COLO829 (cell line): ENCODE results near the gene HS2ST1.
A peak's percentile ranks its signal among the peaks of the same experiment; 100 is the strongest.
"Not testable (repeated sequence)": the region's sequence is repeated elsewhere in the genome, so short reads cannot be mapped to it uniquely, and the experiment has no call there.

Source experiments
- DNase-seq: peaks from one replicate; pipeline ENCODE4 v3.0.0; 2012; ENCODE audit warnings: low spot score

Gene HS2ST1

GRCh38 chr1:86925742-86926141, 11.3 kb downstream of the HS2ST1 start:
- DNase-seq = no peak

- no peak for DNase-seq
Measured at GRCh38 chr1:86926883-86927282, 12.4 kb downstream of the HS2ST1 start.

DNA sequence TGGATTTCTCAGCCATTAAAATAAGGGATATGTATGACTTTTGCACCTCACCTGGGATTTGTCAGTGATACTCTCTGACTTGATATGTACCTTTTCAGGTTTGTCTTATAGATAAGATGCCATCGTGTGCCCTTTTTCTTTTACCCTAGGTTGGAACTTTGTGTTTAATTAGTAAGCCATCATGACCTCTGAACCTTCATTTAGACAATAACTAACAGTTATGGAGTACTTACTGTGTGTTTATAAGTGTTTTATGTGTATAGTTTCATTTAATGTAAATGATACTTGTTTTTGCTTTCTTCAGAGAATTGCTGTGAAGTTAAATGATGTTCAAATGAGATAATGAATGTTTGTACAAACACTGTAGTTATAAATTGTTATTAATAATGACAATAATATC, 14.4 kb downstream of the HS2ST1 start:
- no peak for DNase-seq

DNA sequence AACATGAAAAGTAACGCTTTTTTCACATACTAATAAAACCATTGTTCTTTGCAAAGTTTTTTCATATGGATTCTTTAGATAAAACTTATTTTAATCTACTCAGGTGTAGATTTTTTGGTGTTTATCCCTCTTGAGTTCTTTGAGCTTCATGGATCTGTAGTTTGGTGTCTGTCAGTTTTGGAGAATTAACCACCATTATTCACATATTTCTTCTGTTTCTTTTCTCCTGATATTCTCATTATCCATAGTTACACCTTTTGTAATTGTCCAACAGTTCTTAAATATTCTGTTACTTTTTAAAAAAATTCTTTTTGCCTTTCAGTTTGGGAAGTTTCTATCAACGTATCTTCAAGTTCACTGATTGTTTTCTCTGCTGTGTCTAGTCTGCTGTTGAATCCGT, 18.6 kb downstream of the HS2ST1 start:
- DNase-seq = no peak

DNA sequence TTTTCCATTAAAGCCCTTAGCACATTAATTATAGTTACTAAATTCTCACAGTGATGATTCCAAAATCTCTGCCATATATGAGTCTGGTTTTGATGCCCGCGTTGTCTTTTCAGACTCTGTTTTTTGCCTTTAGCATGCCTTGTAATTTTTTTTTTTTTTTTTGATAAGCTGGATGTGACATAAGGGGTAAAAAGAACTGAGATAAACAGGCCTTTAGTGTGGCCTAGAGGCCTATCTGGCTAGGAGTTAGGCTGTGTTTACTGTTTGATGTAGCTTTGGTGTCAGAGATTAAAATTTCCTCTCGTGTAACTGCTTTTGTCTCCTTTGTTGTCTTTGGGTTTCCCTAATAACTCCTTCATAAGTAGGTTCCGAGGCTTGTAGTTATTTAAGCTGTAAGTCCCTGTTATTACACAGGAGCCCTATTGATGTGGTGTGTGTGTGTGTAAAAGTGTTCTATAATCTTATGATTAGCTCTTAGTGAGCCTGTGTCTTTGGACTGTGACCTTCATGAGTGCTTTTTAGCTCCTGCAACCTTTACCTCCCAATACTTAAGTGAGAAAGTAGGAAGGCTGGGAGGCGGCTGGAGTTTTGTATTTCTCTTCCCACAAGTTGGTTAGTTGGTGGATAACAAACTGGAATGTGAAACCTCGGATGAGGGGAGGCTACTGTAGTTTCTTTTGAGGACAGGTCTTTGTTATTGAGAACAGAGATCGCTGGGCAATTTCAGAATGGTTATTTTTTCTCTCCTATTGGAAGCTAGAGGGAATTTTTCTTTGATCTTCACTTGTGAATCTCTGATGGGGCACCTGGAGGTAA, 19.3 kb downstream of the HS2ST1 start:
- no peak for DNase-seq

DNA sequence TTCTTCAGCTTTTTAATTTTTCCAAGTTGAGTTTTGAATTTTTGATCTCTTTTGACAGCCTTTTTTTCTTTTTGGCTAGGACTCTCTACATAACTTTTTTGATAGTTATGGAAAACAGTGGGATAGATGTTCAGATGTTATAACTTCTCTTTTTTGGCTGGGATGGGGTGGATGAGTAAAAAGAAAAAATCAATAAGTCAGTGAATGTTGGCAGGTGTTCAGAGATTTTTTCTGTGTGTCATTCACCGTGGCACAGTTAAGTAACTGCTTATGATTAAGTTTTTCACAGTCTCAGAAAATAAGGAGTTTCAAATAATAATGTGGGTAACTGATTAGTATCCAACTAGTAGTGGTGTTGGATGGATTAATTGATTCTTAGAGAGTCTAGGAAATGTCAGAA, 24.0 kb downstream of the HS2ST1 start:
- DNase-seq = no peak

DNA sequence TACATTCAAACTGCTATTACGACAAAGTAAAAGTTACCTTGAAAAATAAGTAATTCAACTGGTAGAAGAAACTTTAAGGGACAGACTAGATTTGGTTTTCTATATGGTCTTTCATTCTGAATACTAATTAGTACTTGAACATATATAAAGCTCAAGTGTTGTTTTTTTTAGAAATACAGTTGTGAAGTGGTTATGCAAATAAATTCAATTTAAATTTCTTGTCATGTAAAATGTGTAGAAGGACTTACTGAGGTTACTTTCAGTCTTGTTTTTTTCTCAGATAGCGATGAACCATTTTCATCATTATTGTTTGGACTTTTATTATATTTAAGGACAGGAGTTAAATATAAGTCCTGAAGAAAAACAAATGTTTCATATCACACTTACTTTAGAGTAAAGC, 24.4 kb downstream of the HS2ST1 start:
- DNase-seq = no peak

GRCh38 chr1:86939406-86939805, 25.0 kb downstream of the HS2ST1 start:
- DNase-seq = no peak

GRCh38 chr1:86940599-86940998, 26.2 kb downstream of the HS2ST1 start:
- no peak for DNase-seq

DNA sequence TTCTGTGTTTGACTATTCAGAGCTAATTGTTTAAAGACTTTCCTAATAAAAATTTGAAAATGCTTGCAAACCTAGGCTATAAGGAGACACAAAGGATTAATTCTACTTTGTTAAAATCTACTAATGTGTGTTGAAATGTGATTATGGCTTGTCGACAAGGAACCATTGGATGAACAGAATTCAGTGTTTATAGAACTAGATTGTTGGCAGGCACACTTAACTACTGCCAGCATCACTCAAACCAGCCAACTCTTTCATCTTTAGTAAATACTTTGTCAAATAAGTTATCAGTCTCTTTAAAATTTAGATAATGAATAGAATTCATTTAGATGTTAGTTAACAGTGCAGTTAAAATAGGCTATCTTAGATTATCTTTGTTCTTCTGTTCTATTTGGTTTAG, 27.6 kb downstream of the HS2ST1 start:
- DNase-seq = no peak

DNA sequence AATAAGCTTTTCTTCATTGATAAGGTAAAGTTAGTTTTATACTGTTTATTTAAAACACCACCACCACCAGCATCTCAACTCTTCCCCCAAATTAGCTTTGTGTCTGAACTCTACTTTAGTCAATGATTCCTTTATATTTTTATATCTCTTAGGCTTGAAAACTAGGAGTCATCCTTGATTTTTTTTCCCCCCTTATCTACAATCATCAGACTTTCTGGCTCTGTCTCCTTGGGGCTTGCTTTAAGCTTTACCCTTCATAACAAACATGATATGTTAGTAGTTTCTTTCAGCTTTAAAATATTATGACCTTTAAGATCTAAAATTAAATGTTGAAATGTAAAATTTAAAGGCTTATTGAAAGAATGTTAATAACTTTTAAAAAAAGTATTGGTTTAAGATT, 28.3 kb downstream of the HS2ST1 start:
- no peak for DNase-seq

- DNase-seq = no peak
Measured at GRCh38 chr1:86948212-86948611, 33.8 kb downstream of the HS2ST1 start.

GRCh38 chr1:86950712-86951419, 36.4 kb downstream of the HS2ST1 start:
- DNase-seq = peak; percentile 14

DNA sequence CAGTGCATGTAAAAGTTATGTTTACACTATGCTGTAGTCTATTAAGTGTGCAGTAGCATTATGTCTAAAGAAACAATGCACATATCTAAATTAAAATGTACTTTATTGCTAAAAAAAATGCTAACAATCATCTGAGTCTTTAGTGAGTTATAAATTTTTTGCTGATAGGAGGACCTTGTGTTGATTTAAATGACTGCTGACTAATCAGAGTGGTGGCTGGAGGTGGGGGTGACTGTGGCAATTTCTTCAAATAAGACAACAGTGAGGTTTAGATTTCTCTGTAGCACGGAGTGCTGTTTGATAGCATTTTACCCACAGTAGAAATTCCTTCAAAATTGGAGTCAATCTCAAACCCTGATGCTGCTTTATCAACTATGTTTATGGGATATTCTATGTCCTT, 37.0 kb downstream of the HS2ST1 start:
- no peak for DNase-seq

DNA sequence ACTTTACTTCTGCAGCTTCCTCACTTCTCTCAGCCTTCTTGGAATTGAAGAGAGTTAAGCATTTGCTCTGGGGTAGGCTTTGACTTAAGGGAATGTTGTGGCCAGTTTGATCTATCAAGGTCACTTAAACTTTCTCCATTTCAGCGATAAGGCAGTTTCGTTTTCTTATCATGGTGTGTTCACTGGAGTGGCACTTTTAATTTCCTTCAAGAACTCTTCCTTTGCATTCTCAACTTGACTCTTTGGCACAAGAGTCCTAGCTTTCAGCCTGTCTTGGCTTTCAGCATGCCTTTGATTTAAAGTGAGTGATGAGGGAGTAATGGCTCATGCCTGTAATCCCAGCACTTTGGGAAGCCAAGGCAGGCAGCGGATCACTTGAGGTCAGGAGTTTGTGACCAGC, 38.7 kb downstream of the HS2ST1 start:
- DNase-seq = no peak

GRCh38 chr1:86955678-86956077, 41.2 kb downstream of the HS2ST1 start:
- DNase-seq = no peak

- no peak for DNase-seq
Measured at GRCh38 chr1:86956221-86956620, 41.8 kb downstream of the HS2ST1 start.

- no peak for DNase-seq
Measured at GRCh38 chr1:86957221-86957620, 42.8 kb downstream of the HS2ST1 start.

DNA sequence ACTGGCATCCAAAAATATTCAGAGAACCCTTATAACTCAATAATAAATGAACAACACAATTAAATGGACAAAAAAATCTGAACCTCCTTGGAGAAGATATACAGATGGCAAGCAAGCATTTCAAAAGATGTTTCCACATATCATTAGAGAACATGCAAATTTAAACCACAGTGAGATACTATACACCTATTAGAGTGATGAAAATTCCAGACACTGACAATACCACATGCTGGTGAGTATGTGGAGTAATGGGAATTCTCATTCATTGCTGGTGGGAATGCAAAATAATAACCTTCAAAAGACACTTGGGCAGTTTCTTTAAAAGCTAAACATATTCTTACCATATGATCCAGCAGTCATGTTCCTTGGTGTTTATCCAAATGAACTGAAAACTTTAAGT, 46.1 kb downstream of the HS2ST1 start:
- DNase-seq = no peak

GRCh38 chr1:86963841-86964240, 49.4 kb downstream of the HS2ST1 start:
- DNase-seq = not testable (repeated sequence)

GRCh38 chr1:86965012-86965826, 50.8 kb downstream of the HS2ST1 start:
- peak; percentile 8 for DNase-seq

DNA sequence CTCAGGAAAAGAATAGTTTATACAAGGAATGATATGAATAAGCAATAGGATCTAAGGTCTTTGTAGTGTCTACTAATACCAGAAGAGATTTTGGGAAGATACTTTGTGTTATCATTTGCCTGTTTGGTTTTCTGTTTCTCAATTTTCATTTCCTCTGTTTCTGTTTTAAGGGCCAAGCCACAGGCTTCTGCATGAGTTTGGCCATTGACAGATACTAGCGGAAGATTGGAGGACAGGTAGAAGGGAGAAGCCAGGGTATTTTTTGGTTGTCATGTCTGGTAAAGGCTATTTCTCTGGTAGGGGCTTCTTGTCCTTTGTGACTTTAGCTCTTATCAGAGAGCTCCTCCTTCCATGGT, 51.4 kb downstream of the HS2ST1 start:
- no peak for DNase-seq

DNA sequence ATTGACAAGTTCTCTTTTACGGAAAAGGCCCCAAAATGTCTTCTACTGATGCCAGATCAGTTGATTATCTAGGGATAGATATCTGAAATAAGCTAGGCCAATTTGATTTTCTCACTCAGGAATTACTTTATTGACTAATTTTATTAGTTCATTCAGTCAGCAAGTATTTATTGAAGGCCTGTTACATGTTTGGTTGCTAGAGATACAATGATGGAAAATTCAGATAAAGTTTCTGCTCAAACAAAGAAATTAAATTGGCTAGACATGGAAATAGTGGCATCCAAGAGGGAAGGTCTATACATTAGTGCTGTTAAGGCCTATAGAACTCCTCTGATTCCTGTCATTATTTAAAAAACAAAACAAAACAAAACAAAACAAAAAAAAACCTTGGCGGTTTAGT, 56.5 kb downstream of the HS2ST1 start:
- DNase-seq = no peak
